Measurements from ENCODE around the gene MOSMO.
"Not testable (repeated sequence)": the region's sequence is repeated elsewhere in the genome, so short reads cannot be mapped to it uniquely, and the experiment has no call there.

Gene MOSMO

GRCh38 chr16:22126037-22126558 is 118.2 kb downstream of the MOSMO start:
- H3K36me3 Mint-ChIP-seq: no peaks in the 10 kb centered on the region
- no peaks in the 10 kb centered on the region for H3K4me1 Mint-ChIP-seq
- peaks cover 4% of the 10 kb centered on the region for H3K27me3 Mint-ChIP-seq
- DNase-seq: no peak
- no peaks in the 10 kb centered on the region for H3K9me3 Mint-ChIP-seq
- no peak overlapping the region for H3K4me3 Mint-ChIP-seq
- CTCF ChIA-PET: no interaction called here
- H3K27ac Mint-ChIP-seq: no peak overlapping the region

GRCh38 chr16:22128537-22128936 is 120.6 kb downstream of the MOSMO start:
- not testable (repeated sequence) for DNase-seq, H3K4me3 Mint-ChIP-seq, H3K4me1 Mint-ChIP-seq

GRCh38 chr16:22130528-22130927 is 122.6 kb downstream of the MOSMO start:
- Mint-ChIP-seq H3K4me1 (no peaks in the 10 kb centered on the region), H3K27me3 (peaks cover 4% of the 10 kb centered on the region), H3K9me3 (no peaks in the 10 kb centered on the region), H3K4me3 (no peak overlapping the region), H3K27ac (no peak overlapping the region), H3K36me3 (no peaks in the 10 kb centered on the region)
- no peak for DNase-seq
- CTCF ChIA-PET: interaction anchor here (0.7 to 2.5 kb wide), 2 partner anchors 11 to 54 kb away, joined by 3 to 9 read pairs; no protein-coding TSS in a partner anchor

More at GRCh38 chr16:22128537-22128936, 120.6 kb downstream of the MOSMO start:
- H3K27ac Mint-ChIP-seq, CTCF ChIA-PET, H3K36me3 Mint-ChIP-seq, H3K27me3 Mint-ChIP-seq, H3K9me3 Mint-ChIP-seq: not testable (repeated sequence)

- Mint-ChIP-seq H3K36me3 (no peaks in the 10 kb centered on the region), H3K4me3 (no peak overlapping the region), H3K9me3 (no peaks in the 10 kb centered on the region), H3K27ac (no peak overlapping the region), H3K27me3 (peaks cover 12% of the 10 kb centered on the region), H3K4me1 (no peaks in the 10 kb centered on the region)
- DNase-seq: no peak
- CTCF ChIA-PET: interaction anchor here (0.7 to 2.5 kb wide), 2 partner anchors 9 to 169 kb away, joined by 3 to 9 read pairs; no protein-coding TSS in a partner anchor
Measured at GRCh38 chr16:22132801-22133200, 124.9 kb downstream of the MOSMO start.

Data from activated naive CD4-positive, alpha-beta T cell treated with anti-CD3 and anti-CD28 coated beads, Interleukin-2, amount 10 ng/mL, durations not matched to agents 7 days and 5 days (primary cell).